ENCODE data around the gene ARHGAP6.

The ARHGAP6 gene

GRCh38 chrX:11553594-11553993 is 112.1 kb downstream of the ARHGAP6 start:
- TF ChIP-seq CTCF (IDR thresholded peaks at IDR 0.05; ENCODE audit: control extremely low read depth, extremely low read depth, low read depth, missing control alignments): no peak
- CTCF ChIA-PET: interaction anchor here (0.8 to 2.5 kb wide), 3 partner anchors 10 to 16 kb away, joined by 3 to 8 read pairs (median 4); no protein-coding TSS in a partner anchor
- no peak for DNase-seq (ENCODE audit: extremely low spot score)
- POLR2A ChIA-PET: no interaction called here

- POLR2A ChIA-PET: no interaction called here
- no peak for TF ChIP-seq CTCF (IDR thresholded peaks at IDR 0.05; ENCODE audit: control extremely low read depth, extremely low read depth, low read depth, missing control alignments)
- no peak for DNase-seq (ENCODE audit: extremely low spot score)
- CTCF ChIA-PET: no interaction called here
These were observed 114.6 kb downstream of the ARHGAP6 start for GRCh38 chrX:11551151-11551550.

GRCh38 chrX:11546917-11547316 is 118.8 kb downstream of the ARHGAP6 start:
- POLR2A ChIA-PET: no interaction called here
- CTCF ChIA-PET: interaction anchor here (1.4 kb wide), 1 partner anchor 14 kb away, joined by 4 read pairs; no protein-coding TSS in a partner anchor
- no peak for TF ChIP-seq CTCF (IDR thresholded peaks at IDR 0.05; ENCODE audit: control extremely low read depth, extremely low read depth, low read depth, missing control alignments)
- no peak for DNase-seq (ENCODE audit: extremely low spot score)

GRCh38 chrX:11543249-11543648 is 122.5 kb downstream of the ARHGAP6 start:
- DNase-seq (ENCODE audit: extremely low spot score): no peak
- ChIA-PET CTCF (interaction anchor here (1.3 to 3.4 kb wide), 3 partner anchors 10 to 62 kb away, joined by 3 to 14 read pairs (median 3); no protein-coding TSS in a partner anchor), POLR2A (no interaction called here)
- no peak for TF ChIP-seq CTCF (IDR thresholded peaks at IDR 0.05; ENCODE audit: control extremely low read depth, extremely low read depth, low read depth, missing control alignments)

- TF ChIP-seq CTCF (IDR thresholded peaks at IDR 0.05; ENCODE audit: control extremely low read depth, extremely low read depth, low read depth, missing control alignments): no peak
- ChIA-PET CTCF (interaction anchor here (0.9 to 3.4 kb wide), 11 partner anchors 8 to 240 kb away, joined by 3 to 14 read pairs (median 5); partner anchors contain the start of gene ARHGAP6), POLR2A (interaction anchor here (0.6 kb wide), 1 partner anchor 195 kb away, joined by 3 read pairs; no protein-coding TSS in a partner anchor)
- no peak for DNase-seq (ENCODE audit: extremely low spot score)
These were observed 124.2 kb downstream of the ARHGAP6 start for GRCh38 chrX:11541510-11541909.

- ChIA-PET POLR2A (interaction anchor here (0.6 to 0.8 kb wide), 2 partner anchors 9 to 219 kb away, joined by 3 read pairs; no protein-coding TSS in a partner anchor), CTCF (interaction anchor here (0.8 to 3.4 kb wide), 17 partner anchors 8 to 241 kb away, joined by 3 to 14 read pairs (median 4); partner anchors contain the start of gene ARHGAP6)
- DNase-seq (ENCODE audit: extremely low spot score): peak; percentile 10
- peak; percentile 14 for TF ChIP-seq CTCF (IDR thresholded peaks at IDR 0.05; ENCODE audit: control extremely low read depth, extremely low read depth, low read depth, missing control alignments)
These were observed 125.0 kb downstream of the ARHGAP6 start for GRCh38 chrX:11540532-11541377.

Measured in GM10248 (cell line).